Kidney tubule cell (primary cell): ENCODE measurements around the gene ABLIM2.

Experiments
- DNase-seq: peaks from one replicate; pipeline ENCODE4 v3.0.0-alpha.2; 2018; ENCODE audit warnings: low spot score

Gene ABLIM2

GRCh38 chr4:8067945-8068896, 90.4 kb downstream of the ABLIM2 start:
- no peak for DNase-seq

GRCh38 chr4:8067274-8067936, 91.2 kb downstream of the ABLIM2 start:
- no peak for DNase-seq

GRCh38 chr4:8066336-8066931, 92.2 kb downstream of the ABLIM2 start:
- no peak for DNase-seq

GRCh38 chr4:8063974-8064563, 94.5 kb downstream of the ABLIM2 start:
- DNase-seq: no peak

GRCh38 chr4:8061573-8061972, 97.0 kb downstream of the ABLIM2 start:
- no peak for DNase-seq

GRCh38 chr4:8061145-8061544, 97.5 kb downstream of the ABLIM2 start:
- DNase-seq: no peak

- no peak for DNase-seq
Observed at GRCh38 chr4:8060632-8061031, 98.0 kb downstream of the ABLIM2 start.

GRCh38 chr4:8058031-8058479, 100.6 kb downstream of the ABLIM2 start:
- no peak for DNase-seq

- DNase-seq: no peak
Observed at GRCh38 chr4:8055206-8055605, 103.4 kb downstream of the ABLIM2 start.

GRCh38 chr4:8053688-8054449, 104.7 kb downstream of the ABLIM2 start:
- DNase-seq: no peak

GRCh38 chr4:8052160-8052691, 106.4 kb downstream of the ABLIM2 start:
- DNase-seq: no peak

- no peak for DNase-seq
Observed at GRCh38 chr4:8051644-8052043, 107.0 kb downstream of the ABLIM2 start.

- peak; percentile 42 for DNase-seq
Observed at GRCh38 chr4:8050555-8051206, 107.9 kb downstream of the ABLIM2 start.

GRCh38 chr4:8050180-8050554, 108.4 kb downstream of the ABLIM2 start:
- DNase-seq: no peak

- no peak for DNase-seq
Observed at GRCh38 chr4:8048856-8049676, 109.5 kb downstream of the ABLIM2 start.

GRCh38 chr4:8047837-8048678, 110.6 kb downstream of the ABLIM2 start:
- no peak for DNase-seq

- no peak for DNase-seq
Observed at GRCh38 chr4:8046925-8047541, 111.6 kb downstream of the ABLIM2 start.

- no peak for DNase-seq
Observed at GRCh38 chr4:8045909-8046308, 112.7 kb downstream of the ABLIM2 start.

- no peak for DNase-seq
Observed at GRCh38 chr4:8044699-8045098, 113.9 kb downstream of the ABLIM2 start.
